GM21737 (cell line): Measurements from ENCODE around the gene SCG2.

Source experiments
- ATAC-seq: cut with Tn5 transposase; IDR thresholded peaks from one replicate; pipeline ENCODE4 v1.9.1; 2021; ENCODE audit warnings: mild to moderate bottlenecking, moderate library complexity; ENCODE audit not compliant: unreplicated experiment

SCG2 gene

GRCh38 chr2:223601932-223602666 is at the start of gene SCG2:
TSS of gene SCG2 (minus strand) at chr2:223602361. CDS start at chr2:223599282, 3,079 bp downstream.
- peak; percentile 67 for ATAC-seq

- no peak for ATAC-seq
These were observed 47.7 kb upstream of the SCG2 start for GRCh38 chr2:223649554-223650533.

GRCh38 chr2:223648755-223649154 is 46.6 kb upstream of the SCG2 start:
- ATAC-seq: no peak

GRCh38 chr2:223647258-223647952 is 45.2 kb upstream of the SCG2 start:
- ATAC-seq: peak; percentile 77

GRCh38 chr2:223644136-223644535 is 42.0 kb upstream of the SCG2 start:
- ATAC-seq: no peak

- no peak for ATAC-seq
These were observed 41.1 kb upstream of the SCG2 start for GRCh38 chr2:223643309-223643708.

GRCh38 chr2:223642506-223642905 is 40.3 kb upstream of the SCG2 start:
- ATAC-seq: no peak

- no peak for ATAC-seq
These were observed 38.9 kb upstream of the SCG2 start for GRCh38 chr2:223641082-223641481.

GRCh38 chr2:223635080-223635479 is 32.9 kb upstream of the SCG2 start:
- no peak for ATAC-seq

- no peak for ATAC-seq
These were observed 32.1 kb upstream of the SCG2 start for GRCh38 chr2:223634238-223634637.

GRCh38 chr2:223633656-223634055 is 31.5 kb upstream of the SCG2 start:
- no peak for ATAC-seq

- ATAC-seq: no peak
These were observed 30.7 kb upstream of the SCG2 start for GRCh38 chr2:223632826-223633225.

- no peak for ATAC-seq
These were observed 24.6 kb upstream of the SCG2 start for GRCh38 chr2:223626716-223627115.

- ATAC-seq: no peak
These were observed 23.5 kb upstream of the SCG2 start for GRCh38 chr2:223625652-223626051.

- ATAC-seq: no peak
These were observed 19.7 kb upstream of the SCG2 start for GRCh38 chr2:223621901-223622300.

- no peak for ATAC-seq
These were observed 17.4 kb upstream of the SCG2 start for GRCh38 chr2:223619486-223620129.

- no peak for ATAC-seq
These were observed 16.2 kb upstream of the SCG2 start for GRCh38 chr2:223618172-223619035.

- ATAC-seq: no peak
These were observed 12.4 kb upstream of the SCG2 start for GRCh38 chr2:223614534-223614933.

- no peak for ATAC-seq
These were observed 11.1 kb upstream of the SCG2 start for GRCh38 chr2:223613017-223613950.
